ENCODE measurements around the gene KCNB1.

Gene KCNB1

GRCh38 chr20:49405062-49405683 lies 77.3 kb downstream of the KCNB1 start:
- DNase-seq = no peak

- DNase-seq = no peak
These were observed 78.0 kb downstream of the KCNB1 start for GRCh38 chr20:49404461-49404860.

- no peak for DNase-seq
These were observed 78.6 kb downstream of the KCNB1 start for GRCh38 chr20:49403911-49404310.

- no peak for DNase-seq
These were observed 79.5 kb downstream of the KCNB1 start for GRCh38 chr20:49403012-49403411.

- DNase-seq = no peak
These were observed 81.6 kb downstream of the KCNB1 start for GRCh38 chr20:49400904-49401303.

GRCh38 chr20:49400410-49400809 lies 82.1 kb downstream of the KCNB1 start:
- DNase-seq = no peak

GRCh38 chr20:49399329-49399728 lies 83.1 kb downstream of the KCNB1 start:
- no peak for DNase-seq

GRCh38 chr20:49398401-49399144 lies 83.9 kb downstream of the KCNB1 start:
- DNase-seq = no peak

GRCh38 chr20:49397525-49397924 lies 84.9 kb downstream of the KCNB1 start:
- DNase-seq = no peak

- DNase-seq = no peak
These were observed 86.2 kb downstream of the KCNB1 start for GRCh38 chr20:49396230-49396629.

- no peak for DNase-seq
These were observed 86.8 kb downstream of the KCNB1 start for GRCh38 chr20:49395659-49396058.

- DNase-seq = no peak
These were observed 87.3 kb downstream of the KCNB1 start for GRCh38 chr20:49395183-49395582.

GRCh38 chr20:49394757-49395156 lies 87.7 kb downstream of the KCNB1 start:
- no peak for DNase-seq

- no peak for DNase-seq
These were observed 88.2 kb downstream of the KCNB1 start for GRCh38 chr20:49394264-49394663.

GRCh38 chr20:49393803-49394202 lies 88.7 kb downstream of the KCNB1 start:
- DNase-seq = no peak

GRCh38 chr20:49392745-49393144 lies 89.7 kb downstream of the KCNB1 start:
- no peak for DNase-seq

- DNase-seq = no peak
These were observed 90.8 kb downstream of the KCNB1 start for GRCh38 chr20:49391404-49392245.

GRCh38 chr20:49389854-49390253 lies 92.6 kb downstream of the KCNB1 start:
- DNase-seq = no peak

- no peak for DNase-seq
These were observed 93.7 kb downstream of the KCNB1 start for GRCh38 chr20:49388744-49389143.

- no peak for DNase-seq
These were observed 94.9 kb downstream of the KCNB1 start for GRCh38 chr20:49387581-49387939.

GRCh38 chr20:49386848-49387580 lies 95.5 kb downstream of the KCNB1 start:
- DNase-seq = no peak

- no peak for DNase-seq
These were observed 97.0 kb downstream of the KCNB1 start for GRCh38 chr20:49385465-49385864.
